Measurements from ENCODE around the gene C1QTNF7.

The C1QTNF7 gene

DNA sequence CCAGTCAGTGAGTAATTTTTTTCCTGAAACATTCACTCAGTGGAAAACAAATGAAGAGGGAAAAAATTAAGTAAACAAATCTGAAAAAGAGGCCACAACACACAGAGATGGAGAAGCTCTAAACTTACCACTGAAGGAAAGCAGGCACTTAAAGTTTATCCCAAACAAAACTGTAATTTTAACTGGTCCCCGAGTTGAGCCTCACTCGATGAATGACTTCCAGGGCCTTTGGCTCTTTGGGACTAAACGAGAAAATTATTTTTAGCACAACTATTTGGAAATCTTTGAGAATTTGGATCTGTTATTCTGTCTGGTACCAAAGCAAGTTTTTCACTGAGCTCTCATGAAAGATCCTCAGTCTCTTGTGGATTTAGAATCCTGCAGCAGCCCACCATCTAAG, at the start of gene C1QTNF7:
Gene C1QTNF7, plus strand, starts transcription at position 333 of the 400 bp plus-strand sequence. CDS start 7,711 bp downstream, outside the sequence.
- no peak for DNase-seq (ENCODE audit: low spot score)

GRCh38 chr4:15378062-15378461, 49.8 kb upstream of the C1QTNF7 start:
- DNase-seq (ENCODE audit: low spot score) = no peak

DNA sequence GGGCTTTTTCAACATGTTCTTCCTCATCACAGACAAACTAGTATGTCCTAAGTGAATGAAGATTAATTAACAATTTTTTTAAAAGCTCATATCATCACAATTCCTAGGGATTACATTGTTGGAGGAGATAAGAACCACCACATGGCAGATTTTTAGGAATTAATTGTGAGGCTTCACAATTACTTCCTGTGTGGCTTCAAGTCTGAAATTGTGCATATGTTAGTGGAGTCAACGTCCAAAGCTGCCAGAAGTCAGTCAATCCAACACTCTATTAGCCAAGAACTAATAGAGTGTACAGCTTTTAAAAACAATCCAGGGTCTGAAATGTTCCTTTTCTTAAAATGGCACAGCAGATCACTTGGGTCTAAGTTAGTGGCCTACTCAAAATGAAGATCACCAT, 49.3 kb upstream of the C1QTNF7 start:
- no peak for DNase-seq (ENCODE audit: low spot score)

GRCh38 chr4:15381806-15382338, 46.0 kb upstream of the C1QTNF7 start:
- no peak for DNase-seq (ENCODE audit: low spot score)

DNA sequence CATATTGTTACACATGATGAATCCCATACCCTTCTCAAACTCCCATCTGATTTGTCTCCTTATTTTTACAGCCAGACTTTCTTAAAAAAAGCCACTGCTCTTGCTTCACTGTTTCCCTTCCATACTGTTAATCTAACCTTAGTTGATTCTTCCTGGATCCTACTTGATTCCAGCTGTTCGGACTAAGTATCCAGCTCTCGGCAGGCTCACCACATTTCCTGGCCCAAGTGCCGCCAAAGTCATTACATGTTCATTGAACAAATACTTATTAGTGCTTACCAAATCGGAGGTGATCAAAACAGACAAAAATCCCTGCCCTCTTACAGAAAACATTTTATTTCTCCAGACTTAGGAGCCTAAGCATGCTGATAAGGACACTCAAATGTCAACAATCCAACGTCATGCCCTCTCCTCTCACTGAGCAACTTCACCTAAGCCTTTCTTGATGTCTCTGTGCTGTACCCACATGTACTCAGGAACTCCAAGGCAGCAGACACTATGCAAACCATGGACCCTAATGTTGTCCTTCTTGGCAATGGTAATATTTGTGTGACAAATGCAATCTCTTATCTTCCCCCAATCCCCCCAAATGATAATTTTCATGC, 45.1 kb upstream of the C1QTNF7 start:
- no peak for DNase-seq (ENCODE audit: low spot score)

GRCh38 chr4:15385515-15385914, 42.3 kb upstream of the C1QTNF7 start:
- DNase-seq (ENCODE audit: low spot score) = no peak

DNA sequence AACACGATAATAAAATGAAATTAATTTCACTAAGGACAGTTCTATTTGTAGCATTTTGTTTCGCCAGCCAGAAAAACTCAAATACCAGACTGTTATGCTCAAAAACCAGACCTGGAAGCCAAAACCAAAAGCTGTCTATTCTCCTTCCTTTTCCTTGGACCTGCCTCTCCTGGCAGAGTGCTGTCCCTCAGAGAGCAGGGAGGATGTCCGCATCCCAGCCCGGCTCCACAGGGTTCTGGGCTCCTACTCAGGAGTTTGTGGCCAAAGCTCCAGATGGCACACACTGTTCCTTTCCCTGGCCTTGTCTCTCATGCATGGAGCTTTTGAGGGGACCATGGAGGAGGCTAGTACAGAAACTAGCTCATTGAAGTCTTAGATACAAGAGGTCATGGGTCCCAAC, 41.9 kb upstream of the C1QTNF7 start:
- peak; percentile 20 for DNase-seq (ENCODE audit: low spot score)

DNA sequence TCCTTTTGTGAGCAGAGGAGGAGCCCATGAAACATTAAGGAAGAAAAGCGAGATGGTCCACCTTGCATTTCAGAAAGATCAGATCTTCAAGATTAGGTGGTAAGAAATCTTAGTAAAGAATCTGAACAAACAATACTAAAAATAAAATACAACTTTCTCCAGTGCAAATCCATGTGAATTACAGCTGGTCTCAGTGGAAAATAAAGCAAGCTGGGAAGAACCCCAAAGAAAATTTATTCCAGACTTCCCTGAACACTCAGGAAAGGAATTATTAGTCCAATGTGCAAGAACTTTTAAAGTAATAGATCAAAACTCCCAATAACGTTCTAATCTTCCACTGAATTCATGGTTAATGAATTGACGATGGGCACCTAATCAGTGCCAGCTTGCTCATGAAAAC, 37.3 kb upstream of the C1QTNF7 start:
- no peak for DNase-seq (ENCODE audit: low spot score)

DNA sequence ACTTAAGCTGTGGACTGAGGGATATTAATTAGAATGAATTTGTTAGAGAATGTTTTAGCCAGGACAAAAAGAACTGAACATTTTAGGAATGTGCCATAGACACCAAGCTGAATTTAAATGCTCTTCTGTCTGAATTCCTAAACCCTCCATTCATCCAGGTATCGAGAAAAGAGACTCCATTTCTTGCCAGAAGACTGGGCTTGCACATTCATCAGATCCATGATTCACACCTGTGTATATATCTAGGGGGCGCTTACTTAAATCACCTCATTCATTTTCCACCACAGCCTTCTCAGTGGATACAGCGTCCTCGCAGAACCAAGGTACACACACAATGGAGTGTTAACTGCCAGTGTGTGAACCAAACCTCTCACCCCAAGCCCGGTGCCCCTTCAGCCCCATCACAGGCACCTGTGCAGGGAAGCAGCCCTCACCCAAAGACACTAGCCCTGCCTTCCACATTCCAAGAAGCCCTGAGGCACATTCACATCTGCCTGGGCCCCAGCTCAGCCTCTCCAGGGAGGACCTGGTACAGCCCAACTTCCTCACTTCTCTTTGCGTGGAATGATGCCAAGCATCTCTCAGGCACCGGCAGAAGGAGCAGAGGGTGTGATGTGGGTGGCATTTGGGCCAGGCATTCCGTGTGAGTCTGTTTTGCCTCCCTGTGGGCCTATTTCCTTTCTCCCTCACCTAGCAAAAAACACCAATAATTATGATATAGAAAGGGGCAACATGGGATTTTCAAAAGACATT, 35.6 kb upstream of the C1QTNF7 start:
- no peak for DNase-seq (ENCODE audit: low spot score)

DNA sequence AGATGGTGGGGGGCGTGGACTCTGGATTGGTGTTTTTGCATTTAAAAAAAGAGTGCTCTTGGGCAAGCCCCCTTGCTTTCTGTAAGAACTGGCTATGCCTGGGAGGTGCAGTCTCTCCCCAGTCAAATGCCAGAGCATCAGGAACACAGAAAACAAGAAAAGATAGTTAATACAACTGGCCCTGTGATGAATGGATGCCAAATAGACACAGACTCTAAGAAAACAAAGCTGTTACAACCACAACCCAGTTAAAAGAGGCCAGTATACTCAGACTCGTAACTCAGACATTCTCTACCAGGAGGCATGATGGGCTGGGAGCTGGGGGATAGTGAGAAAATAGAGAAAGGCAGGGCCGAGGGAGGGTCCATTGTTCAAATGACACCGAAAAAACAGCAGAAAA, 32.5 kb upstream of the C1QTNF7 start:
- DNase-seq (ENCODE audit: low spot score) = no peak

DNA sequence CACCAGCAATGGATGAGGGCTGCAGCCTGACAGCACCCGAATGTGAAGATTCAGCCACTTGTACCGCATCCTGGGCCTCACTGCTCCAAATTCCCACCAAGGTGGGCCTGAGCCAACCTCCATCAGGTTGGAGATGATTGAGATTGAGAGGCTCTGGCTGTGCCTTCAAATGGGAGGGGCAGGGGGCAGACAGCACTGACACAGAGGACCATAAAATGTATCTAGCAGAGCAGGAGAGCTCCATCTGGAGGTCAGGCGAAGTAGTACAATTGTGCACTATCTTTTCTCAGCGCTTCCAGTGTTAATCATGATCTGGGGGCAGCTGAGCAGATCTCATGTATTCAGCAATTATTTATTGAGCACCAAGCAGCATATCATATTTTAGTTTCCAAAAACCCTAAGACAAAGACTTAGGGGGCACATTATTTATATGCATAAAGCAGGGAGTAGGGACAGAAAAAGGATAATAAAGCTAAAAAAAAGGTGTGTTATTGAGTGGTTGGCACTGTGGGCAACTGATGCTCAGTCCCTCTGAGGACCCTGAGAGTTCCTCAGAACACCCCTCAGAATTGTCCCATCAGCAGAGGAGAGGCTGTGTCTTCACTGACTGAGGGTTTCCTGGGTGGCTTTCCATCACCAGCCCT, 31.6 kb upstream of the C1QTNF7 start:
- DNase-seq (ENCODE audit: low spot score) = peak; percentile 39

GRCh38 chr4:15398001-15398400, 29.8 kb upstream of the C1QTNF7 start:
- DNase-seq (ENCODE audit: low spot score) = no peak

GRCh38 chr4:15398732-15399131, 29.1 kb upstream of the C1QTNF7 start:
- no peak for DNase-seq (ENCODE audit: low spot score)

- DNase-seq (ENCODE audit: low spot score) = no peak
Measured at GRCh38 chr4:15400226-15400625, 27.6 kb upstream of the C1QTNF7 start.

DNA sequence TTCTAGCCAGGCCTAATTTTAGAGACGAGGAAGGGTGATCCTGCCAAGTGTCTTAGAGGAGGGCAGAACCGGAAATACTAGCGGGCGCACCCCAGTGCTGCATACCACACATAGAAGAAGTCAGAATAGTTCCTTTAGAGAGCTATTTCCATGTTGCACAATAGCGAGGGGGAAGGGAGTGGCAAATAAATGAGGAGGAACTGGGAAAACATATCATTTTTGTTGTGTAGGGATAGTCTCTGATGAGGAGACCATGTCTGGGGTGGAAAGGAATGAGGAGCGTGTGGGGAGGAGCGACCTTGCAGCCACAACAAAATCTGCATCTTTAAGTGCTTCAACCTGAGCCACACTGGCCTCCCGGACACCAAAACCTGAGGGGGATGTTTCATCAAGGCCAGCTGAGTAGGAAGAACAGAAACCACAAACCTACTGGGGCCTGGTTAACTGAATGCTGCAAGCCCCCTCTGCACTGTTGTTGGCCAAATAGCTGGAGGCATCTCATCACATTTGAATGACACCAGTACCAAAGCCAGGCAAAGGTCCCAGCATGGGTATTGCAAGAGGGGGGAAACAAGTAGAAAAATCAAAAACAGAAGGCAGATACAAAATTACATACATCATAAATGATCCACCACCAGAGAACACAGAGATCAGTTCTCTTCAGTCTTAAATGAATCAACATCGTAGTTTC, 26.7 kb upstream of the C1QTNF7 start:
- peak; percentile 82 for DNase-seq (ENCODE audit: low spot score)

- no peak for DNase-seq (ENCODE audit: low spot score)
Measured at GRCh38 chr4:15402146-15402545, 25.7 kb upstream of the C1QTNF7 start.

DNA sequence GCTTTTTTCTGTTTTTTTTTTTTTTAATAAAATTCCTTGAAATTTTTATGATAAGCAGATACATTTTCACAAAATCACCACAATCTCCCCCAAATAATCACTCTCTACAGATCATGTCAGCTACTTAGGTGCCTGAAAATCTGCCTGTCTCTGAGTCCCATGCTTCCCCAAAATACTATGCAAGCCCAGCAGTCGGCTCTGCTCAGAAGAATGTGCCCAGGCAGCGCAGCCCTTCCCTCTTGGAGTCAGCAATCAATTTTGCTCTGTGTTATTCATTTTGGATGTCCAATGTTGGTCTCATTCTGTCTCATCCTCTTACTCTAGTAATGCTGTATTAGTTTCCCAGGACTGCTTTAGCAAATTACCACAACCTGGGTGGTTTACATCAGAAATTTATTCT, 24.9 kb upstream of the C1QTNF7 start:
- DNase-seq (ENCODE audit: low spot score) = peak; percentile 14

- no peak for DNase-seq (ENCODE audit: low spot score)
Measured at GRCh38 chr4:15405018-15405417, 22.8 kb upstream of the C1QTNF7 start.

DNA sequence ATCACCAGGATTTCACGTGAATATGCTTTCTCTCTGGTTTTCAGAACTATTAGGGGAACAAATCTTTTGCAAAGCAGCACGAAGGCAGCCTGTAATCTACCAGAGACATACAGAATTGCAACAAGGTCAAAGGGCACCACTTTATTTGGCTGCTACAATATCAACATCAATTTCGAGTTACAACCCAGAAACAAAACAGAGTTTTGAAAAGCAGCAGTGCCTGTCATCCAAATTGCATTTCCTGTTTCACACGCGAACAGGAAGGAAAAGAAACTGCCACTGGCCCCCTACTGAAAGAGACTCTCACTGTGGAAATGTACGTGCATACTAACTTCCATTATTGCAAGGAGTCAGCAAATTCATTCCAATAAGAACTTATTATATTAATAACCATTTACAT, 17.1 kb upstream of the C1QTNF7 start:
- DNase-seq (ENCODE audit: low spot score) = no peak

- DNase-seq (ENCODE audit: low spot score) = no peak
Measured at GRCh38 chr4:15412461-15412860, 15.4 kb upstream of the C1QTNF7 start.

DNA sequence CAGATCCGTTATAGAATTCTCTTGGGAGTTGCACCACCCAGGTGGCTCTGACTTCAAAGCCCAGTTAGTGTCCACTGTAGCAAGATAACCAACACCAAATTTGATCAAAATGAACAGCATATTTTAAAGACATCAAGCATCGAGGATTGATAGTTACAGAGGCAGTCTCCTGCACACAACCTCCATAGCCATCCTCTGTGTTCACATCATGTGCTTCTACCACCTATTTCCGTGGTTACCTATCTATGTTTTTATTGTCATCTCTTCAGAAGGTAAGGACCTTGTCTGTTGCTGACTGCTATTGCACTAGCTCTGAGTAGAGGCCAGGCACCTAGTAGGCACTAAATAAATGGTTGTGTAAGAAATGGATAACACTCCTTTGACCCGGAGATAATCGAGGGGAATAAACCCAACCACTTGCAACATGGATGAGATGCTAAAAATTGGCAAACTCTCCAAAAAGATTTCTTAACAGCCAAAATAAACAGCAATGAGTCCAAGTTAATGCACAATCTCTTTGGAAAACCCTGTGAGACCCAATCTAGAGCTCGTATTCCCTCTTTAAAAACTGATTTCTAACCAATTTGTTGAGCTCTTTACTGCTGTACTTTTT, 14.7 kb upstream of the C1QTNF7 start:
- no peak for DNase-seq (ENCODE audit: low spot score)

DNA sequence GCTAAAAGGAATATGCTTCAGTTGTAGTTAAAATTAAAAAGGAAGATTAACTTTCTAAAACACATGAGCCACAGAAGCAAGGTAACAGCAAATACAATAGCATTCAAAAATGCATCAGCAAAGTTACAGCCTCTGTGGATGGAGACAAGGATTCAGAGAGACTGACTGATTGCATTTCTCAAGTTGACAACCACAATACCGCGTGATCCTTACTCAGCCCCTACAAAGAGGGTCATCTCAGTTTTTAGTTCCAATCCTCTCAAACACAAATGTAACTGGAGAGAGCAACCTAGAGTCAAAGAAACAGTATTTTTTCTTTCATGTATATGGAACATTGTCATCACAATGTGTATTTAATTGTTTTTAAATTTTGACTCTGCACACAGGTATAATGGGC, 14.2 kb upstream of the C1QTNF7 start:
- no peak for DNase-seq (ENCODE audit: low spot score)

All from pons (tissue), 1 donor.